GM20431 (cell line): ENCODE results near the gene ARID5B.

ENCODE experiments used
- in situ Hi-C: fragments of 300-500 bp; cut with MseI, MboI; formaldehyde crosslinking; loops from one replicate; pipeline ENCODE4 v1.15.0; 2020; ENCODE audit warnings: low sequenced_read_pairs; ENCODE audit not compliant: unreplicated experiment

ARID5B gene

GRCh38 chr10:62077330-62078015 is 176.0 kb downstream of the ARID5B start:
- in situ Hi-C loops: no loop called here

GRCh38 chr10:62079885-62080559 is 178.5 kb downstream of the ARID5B start:
- in situ Hi-C loops: no loop called here

- in situ Hi-C loops: no loop called here
Measured at GRCh38 chr10:62080905-62081304, 179.4 kb downstream of the ARID5B start.

- in situ Hi-C loops: no loop called here
Measured at GRCh38 chr10:62081341-62082270, 180.1 kb downstream of the ARID5B start.

- in situ Hi-C loops: no loop called here
Measured at GRCh38 chr10:62082271-62082656, 180.8 kb downstream of the ARID5B start.

- in situ Hi-C loops: no loop called here
Measured at GRCh38 chr10:62082729-62083411, 181.4 kb downstream of the ARID5B start.

- in situ Hi-C loops: no loop called here
Measured at GRCh38 chr10:62083412-62084267, 182.1 kb downstream of the ARID5B start.

GRCh38 chr10:62084451-62084850 is 183.0 kb downstream of the ARID5B start:
- in situ Hi-C loops: no loop called here

- in situ Hi-C loops: no loop called here
Measured at GRCh38 chr10:62085404-62085803, 183.9 kb downstream of the ARID5B start.

- in situ Hi-C loops: no loop called here
Measured at GRCh38 chr10:62085821-62086220, 184.3 kb downstream of the ARID5B start.

GRCh38 chr10:62087329-62087728 is 185.8 kb downstream of the ARID5B start:
- in situ Hi-C loops: no loop called here

- in situ Hi-C loops: no loop called here
Measured at GRCh38 chr10:62088786-62089185, 187.3 kb downstream of the ARID5B start.

- in situ Hi-C loops: no loop called here
Measured at GRCh38 chr10:62092301-62093030, 191.0 kb downstream of the ARID5B start.

- in situ Hi-C loops: no loop called here
Measured at GRCh38 chr10:62093863-62094291, 192.4 kb downstream of the ARID5B start.

- in situ Hi-C loops: no loop called here
Measured at GRCh38 chr10:62095181-62096122, 194.0 kb downstream of the ARID5B start.

GRCh38 chr10:62096256-62096933 is 194.9 kb downstream of the ARID5B start:
- in situ Hi-C loops: no loop called here
